ENCODE results near the gene MKRN1.

- TF ChIP-seq CTCF (IDR thresholded peaks at IDR 0.05; ENCODE audit: low read depth, low read length, poor library complexity, severe bottlenecking) (no peak), EZH2phosphoT487 (IDR thresholded peaks at IDR 0.05; ENCODE audit: borderline replicate concordance, low read length) (no peak)
Measured at GRCh38 chr7:140421521-140421920, 57.8 kb downstream of the MKRN1 start.

Data from DOHH2 (cell line).